GM10266 (cell line): ENCODE measurements around the gene CDK5RAP1.

Experiments
- DNase-seq: peaks from one replicate; pipeline ENCODE4 v3.0.0; 2012; ENCODE audit errors: extremely low spot score
- TF ChIP-seq, protein P1 (sequence below): IDR thresholded peaks from 2 replicates; pipeline ENCODE4 v1.5.1; 2012; ENCODE audit warnings: mild to moderate bottlenecking, low read depth; ENCODE audit not compliant: control insufficient read depth, insufficient read depth; ENCODE audit errors: missing control alignments

The CDK5RAP1 gene

GRCh38 chr20:33316958-33317357 lies 84.4 kb downstream of the CDK5RAP1 start:
- DNase-seq, result no peak
- TF ChIP-seq, protein P1, sequence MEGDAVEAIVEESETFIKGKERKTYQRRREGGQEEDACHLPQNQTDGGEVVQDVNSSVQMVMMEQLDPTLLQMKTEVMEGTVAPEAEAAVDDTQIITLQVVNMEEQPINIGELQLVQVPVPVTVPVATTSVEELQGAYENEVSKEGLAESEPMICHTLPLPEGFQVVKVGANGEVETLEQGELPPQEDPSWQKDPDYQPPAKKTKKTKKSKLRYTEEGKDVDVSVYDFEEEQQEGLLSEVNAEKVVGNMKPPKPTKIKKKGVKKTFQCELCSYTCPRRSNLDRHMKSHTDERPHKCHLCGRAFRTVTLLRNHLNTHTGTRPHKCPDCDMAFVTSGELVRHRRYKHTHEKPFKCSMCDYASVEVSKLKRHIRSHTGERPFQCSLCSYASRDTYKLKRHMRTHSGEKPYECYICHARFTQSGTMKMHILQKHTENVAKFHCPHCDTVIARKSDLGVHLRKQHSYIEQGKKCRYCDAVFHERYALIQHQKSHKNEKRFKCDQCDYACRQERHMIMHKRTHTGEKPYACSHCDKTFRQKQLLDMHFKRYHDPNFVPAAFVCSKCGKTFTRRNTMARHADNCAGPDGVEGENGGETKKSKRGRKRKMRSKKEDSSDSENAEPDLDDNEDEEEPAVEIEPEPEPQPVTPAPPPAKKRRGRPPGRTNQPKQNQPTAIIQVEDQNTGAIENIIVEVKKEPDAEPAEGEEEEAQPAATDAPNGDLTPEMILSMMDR, result no peak

DNA sequence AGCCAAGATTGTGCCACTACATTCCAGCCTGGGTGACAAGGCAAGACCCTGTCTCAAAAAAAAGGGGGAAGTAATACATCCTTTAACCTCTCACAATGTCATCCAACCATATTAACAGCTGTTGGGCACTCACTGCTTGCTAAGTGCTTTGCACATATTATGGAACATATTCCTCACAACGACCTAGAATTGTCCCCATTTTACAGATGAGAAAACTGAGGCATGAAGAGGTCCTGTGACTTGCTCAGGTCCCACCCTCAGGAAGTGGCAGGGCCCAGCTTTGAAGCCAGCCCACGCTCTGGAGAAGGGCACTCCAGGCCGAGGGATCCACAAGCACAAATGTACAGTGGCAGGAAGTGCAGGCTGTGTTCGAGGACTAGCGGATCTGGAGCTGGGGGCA lies 85.0 kb downstream of the CDK5RAP1 start:
- no peak for DNase-seq
- TF ChIP-seq, protein P1, result no peak

- TF ChIP-seq, protein P1, result no peak
- DNase-seq, result no peak
Measured at GRCh38 chr20:33313686-33314314, 87.5 kb downstream of the CDK5RAP1 start.

GRCh38 chr20:33312583-33312982 lies 88.7 kb downstream of the CDK5RAP1 start:
- TF ChIP-seq, protein P1, result no peak
- no peak for DNase-seq

DNA sequence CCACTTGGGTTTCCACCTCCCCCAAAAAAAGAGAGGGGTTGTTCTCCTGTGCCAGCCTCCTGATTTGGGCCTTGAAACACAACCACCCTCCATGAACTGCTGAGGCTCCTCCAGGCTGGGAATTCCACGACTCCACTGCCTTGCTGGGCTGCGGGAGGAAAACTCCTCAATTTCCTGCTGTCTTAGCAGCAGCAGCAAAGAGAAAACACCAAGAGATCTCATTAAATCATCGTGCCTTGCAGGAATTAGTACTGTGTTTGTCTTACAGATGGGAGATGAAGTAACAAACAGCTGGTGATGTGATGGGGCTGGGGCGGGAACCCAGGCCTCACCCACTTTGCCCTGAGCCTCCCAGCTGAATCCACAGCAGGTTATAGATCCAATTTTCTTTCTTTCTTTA lies 89.3 kb downstream of the CDK5RAP1 start:
- no peak for DNase-seq
- TF ChIP-seq, protein P1, result no peak

DNA sequence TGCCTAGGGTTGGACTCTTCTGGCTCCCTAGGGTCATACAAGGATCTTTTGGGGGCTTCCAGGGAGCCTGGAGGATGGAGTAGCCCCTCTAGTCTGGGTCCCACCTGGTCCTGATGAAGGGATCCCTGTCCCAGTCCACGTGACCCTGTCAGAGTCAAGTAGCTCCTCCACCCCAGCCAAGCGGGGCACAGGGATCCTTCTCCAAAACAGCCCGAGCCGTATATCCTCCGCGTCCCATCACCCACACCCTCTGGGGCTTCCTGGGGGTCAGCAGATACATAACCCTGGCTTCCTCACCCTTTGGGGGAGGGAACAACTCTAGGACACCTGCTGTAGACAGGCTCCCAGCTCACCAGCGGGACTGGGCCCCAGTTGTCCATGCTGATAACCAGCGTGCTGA lies 90.3 kb downstream of the CDK5RAP1 start:
- TF ChIP-seq, protein P1, result no peak
- no peak for DNase-seq

DNA sequence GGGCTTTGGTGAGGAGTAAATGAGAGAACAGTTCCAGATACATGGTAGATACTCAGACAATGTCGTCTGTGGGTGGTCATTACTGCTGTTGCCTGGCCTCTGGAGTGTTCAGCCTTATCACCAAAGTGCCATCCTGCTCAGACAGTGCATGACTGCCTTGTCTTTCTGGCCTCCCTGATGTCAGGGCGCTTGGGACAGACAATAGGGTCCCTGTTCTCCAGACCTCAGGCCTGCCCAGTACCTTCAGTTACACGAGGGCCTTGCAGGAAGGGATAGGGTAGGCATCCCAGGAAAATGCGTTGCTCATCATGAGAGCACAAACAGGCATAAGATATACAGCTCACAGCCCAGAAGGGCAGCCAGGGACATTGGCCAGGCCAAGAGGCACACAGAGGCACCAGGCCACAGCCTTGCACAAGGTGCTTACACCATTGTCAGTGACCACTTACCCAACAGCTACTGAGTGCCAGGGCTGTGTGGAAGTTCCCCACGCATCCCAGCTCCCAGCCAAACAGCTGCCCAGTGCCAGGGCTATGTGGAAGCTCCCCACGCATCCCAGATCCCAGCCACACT lies 90.9 kb downstream of the CDK5RAP1 start:
- TF ChIP-seq, protein P1, result no peak
- DNase-seq, result no peak
